Mesenchymal stem cell (in vitro differentiated cells and primary cell): ENCODE results near the gene ADARB2.
"Not testable (repeated sequence)": the region's sequence is repeated elsewhere in the genome, so short reads cannot be mapped to it uniquely, and the experiment has no call there.

Source experiments
- DNase-seq: peaks from one replicate; pipeline ENCODE4 v3.0.0-alpha.2; 2013
- H2AFZ ChIP-seq: one replicate; pipeline ENCODE4 v1.6.1; 2013; ENCODE audit warnings: low read depth, mild to moderate bottlenecking, control low read depth, inconsistent platforms, low read length, moderate library complexity
- H2AK5ac ChIP-seq: 2 replicates; pipeline ENCODE4 v1.6.1; 2013; ENCODE audit warnings: low read length, moderate library complexity, mild to moderate bottlenecking, inconsistent platforms; ENCODE audit not compliant: severe bottlenecking
- H2BK120ac ChIP-seq: one replicate; pipeline ENCODE4 v1.6.1; 2013; ENCODE audit warnings: low read depth, mild to moderate bottlenecking, inconsistent platforms, low read length, moderate library complexity
- H2BK12ac ChIP-seq, 2 experiments: one replicate each; pipeline ENCODE4 v1.6.1; 2013; ENCODE audit warnings: inconsistent platforms in 2 of 2, low read length in 2 of 2, mild to moderate bottlenecking in 2 of 2, moderate library complexity in 2 of 2, control low read depth in 1 of 2
- H2BK15ac ChIP-seq: one replicate; pipeline ENCODE4 v1.6.1; 2013; ENCODE audit warnings: mild to moderate bottlenecking, low read depth, inconsistent platforms; ENCODE audit not compliant: poor library complexity, severe bottlenecking
- H2BK5ac ChIP-seq: 2 replicates; pipeline ENCODE4 v1.6.1; 2013; ENCODE audit warnings: low read depth, mild to moderate bottlenecking, low read length, control low read depth, inconsistent platforms; ENCODE audit not compliant: poor library complexity, severe bottlenecking
- H3K14ac ChIP-seq, 2 experiments: one replicate each; pipeline ENCODE4 v1.6.1; 2013; ENCODE audit warnings: inconsistent platforms in 2 of 2, low read length in 2 of 2, control low read depth in 1 of 2, mild to moderate bottlenecking in 1 of 2, moderate library complexity in 1 of 2
- H3K18ac ChIP-seq, 2 experiments: one replicate each; pipeline ENCODE4 v1.6.1; 2013; ENCODE audit warnings: inconsistent platforms in 2 of 2, low read length in 2 of 2, control low read depth in 1 of 2, low read depth in 1 of 2, mild to moderate bottlenecking in 1 of 2
- H3K23ac ChIP-seq, 2 experiments: one replicate each; pipeline ENCODE4 v1.6.1; 2013; ENCODE audit warnings: inconsistent platforms in 2 of 2, low read length in 2 of 2, mild to moderate bottlenecking in 2 of 2, moderate library complexity in 2 of 2, control low read depth in 1 of 2
- H3K27ac ChIP-seq: 2 replicates; pipeline ENCODE4 v1.5.1; 2013; ENCODE audit warnings: mild to moderate bottlenecking, moderate library complexity, low read length, control low read depth, inconsistent platforms; ENCODE audit not compliant: poor library complexity, severe bottlenecking
- H3K27me3 ChIP-seq, 2 experiments: 2 replicates each; pipeline versions ENCODE4 v1.6.1 to v1.7.0; 2013; ENCODE audit warnings: low read length in 2 of 2, mild to moderate bottlenecking in 2 of 2, moderate library complexity in 2 of 2, control low read depth in 1 of 2, inconsistent platforms in 1 of 2; ENCODE audit not compliant: control insufficient read depth in 1 of 2, insufficient read depth in 1 of 2
- H3K36me3 ChIP-seq, 2 experiments: 2 replicates each; pipeline versions ENCODE4 v1.6.1 to v1.7.0; 2013; ENCODE audit warnings: low read length in 2 of 2, control low read depth in 1 of 2, inconsistent platforms in 1 of 2, low read depth in 1 of 2, mild to moderate bottlenecking in 1 of 2; ENCODE audit not compliant: insufficient read depth in 2 of 2, control insufficient read depth in 1 of 2
- H3K4ac ChIP-seq, 2 experiments: one replicate each; pipeline ENCODE4 v1.6.1; 2013; ENCODE audit warnings: inconsistent platforms in 2 of 2, low read length in 2 of 2, mild to moderate bottlenecking in 2 of 2, moderate library complexity in 2 of 2, control low read depth in 1 of 2, low read depth in 1 of 2
- H3K4me1 ChIP-seq: 2 replicates; pipeline ENCODE4 v1.6.1; 2013; ENCODE audit warnings: low read depth, low read length, control low read depth; ENCODE audit not compliant: control insufficient read depth, insufficient read depth
- H3K4me2 ChIP-seq: 2 replicates; pipeline ENCODE4 v1.6.1; 2013; ENCODE audit warnings: low read length, mild to moderate bottlenecking, inconsistent platforms; ENCODE audit not compliant: poor library complexity, severe bottlenecking
- H3K4me3 ChIP-seq, 2 experiments: 2 replicates each; pipeline versions ENCODE4 v1.5.1 to v1.7.0; 2013; ENCODE audit warnings: low read length in 2 of 2, mild to moderate bottlenecking in 2 of 2, control low read depth in 1 of 2, low read depth in 1 of 2; ENCODE audit not compliant: insufficient read depth in 1 of 2
- H3K79me1 ChIP-seq: replicated peaks from 2 replicates; pipeline ENCODE4 v1.6.1; 2013; ENCODE audit warnings: mild to moderate bottlenecking, control low read depth, low read length, inconsistent platforms; ENCODE audit not compliant: poor library complexity, severe bottlenecking
- H3K9ac ChIP-seq: 2 replicates; pipeline ENCODE4 v1.7.0; 2013; ENCODE audit warnings: mild to moderate bottlenecking, low read length, moderate library complexity
- H3K9me3 ChIP-seq: 2 replicates; pipeline ENCODE4 v1.7.0; 2013; ENCODE audit warnings: mild to moderate bottlenecking, low read length; ENCODE audit not compliant: control insufficient read depth
- H4K8ac ChIP-seq: one replicate; pipeline ENCODE4 v1.6.1; 2013; ENCODE audit warnings: inconsistent platforms, mild to moderate bottlenecking, low read length, moderate library complexity
- H4K91ac ChIP-seq: one replicate; pipeline ENCODE4 v1.6.1; 2013; ENCODE audit warnings: mild to moderate bottlenecking, low read length, inconsistent platforms
- WGBS: methylation state at CpG from one replicate; pipeline ENCODE4 v1.1.7; 2013; ENCODE audit warnings: mixed read lengths; 5-methylcytosine and 5-hydroxymethylcytosine counted together

Gene ADARB2

GRCh38 chr10:1778375-1778969 lies 41.1 kb upstream of the ADARB2 start:
- Histone ChIP-seq H3K18ac (no peak overlapping the region), H3K9ac (no peak overlapping the region), H2BK15ac (no peak overlapping the region), H3K23ac (no peak overlapping the region), H3K4me3 (no peak overlapping the region), H3K27ac (no peak overlapping the region), H3K4me2 (no peak overlapping the region), H3K79me1 (no peaks in the 10 kb centered on the region), H3K27me3 (no peaks in the 10 kb centered on the region), H2BK120ac (no peak overlapping the region), H3K4ac (no peak overlapping the region), H2AK5ac (no peak overlapping the region), H4K8ac (no peak overlapping the region), H2AFZ (no peak overlapping the region), H2BK5ac (no peak overlapping the region), H3K4me1 (no peaks in the 10 kb centered on the region), H4K91ac (no peak overlapping the region), H2BK12ac (no peak overlapping the region), H3K36me3 (no peaks in the 10 kb centered on the region), H3K9me3 (no peaks in the 10 kb centered on the region), H3K14ac (no peak overlapping the region)
- no peak for DNase-seq
- 88% methylated on average over 10 of the region's 11 CpGs for WGBS

- no peaks in the 10 kb centered on the region for H3K79me1 ChIP-seq
- no peak overlapping the region for H3K4me3 ChIP-seq
- H2BK15ac ChIP-seq = no peak overlapping the region
- no peak overlapping the region for H3K4me2 ChIP-seq
- no peak overlapping the region for H3K14ac ChIP-seq
- H2AFZ ChIP-seq = no peak overlapping the region
- H3K18ac ChIP-seq = no peak overlapping the region
- H3K23ac ChIP-seq = no peak overlapping the region
- H3K9ac ChIP-seq = no peak overlapping the region
- no peak overlapping the region for H2AK5ac ChIP-seq
- no peak overlapping the region for H4K91ac ChIP-seq
- no peak overlapping the region for H3K4ac ChIP-seq
- H2BK120ac ChIP-seq = no peak overlapping the region
- no peaks in the 10 kb centered on the region for H3K9me3 ChIP-seq
- H3K4me1 ChIP-seq = no peaks in the 10 kb centered on the region
- H4K8ac ChIP-seq = no peak overlapping the region
- no peak overlapping the region for H2BK12ac ChIP-seq
- H3K36me3 ChIP-seq = no peaks in the 10 kb centered on the region
- no peak for DNase-seq
- H2BK5ac ChIP-seq = no peak overlapping the region
- no peaks in the 10 kb centered on the region for H3K27me3 ChIP-seq
- H3K27ac ChIP-seq = no peak overlapping the region
- 91% methylated on average over 14 of the region's 14 CpGs for WGBS
These were observed 38.9 kb upstream of the ADARB2 start for GRCh38 chr10:1776127-1776662.

GRCh38 chr10:1774796-1775195 lies 37.5 kb upstream of the ADARB2 start:
- H3K27me3 ChIP-seq = no peaks in the 10 kb centered on the region
- H3K14ac ChIP-seq = no peak overlapping the region
- WGBS = 56% methylated on average over 5 of the region's 5 CpGs
- H4K8ac ChIP-seq = no peak overlapping the region
- H2BK15ac ChIP-seq = no peak overlapping the region
- no peak overlapping the region for H3K18ac ChIP-seq
- H3K9me3 ChIP-seq = no peaks in the 10 kb centered on the region
- H2AFZ ChIP-seq = no peak overlapping the region
- no peak overlapping the region for H3K4me3 ChIP-seq
- H2BK12ac ChIP-seq = no peak overlapping the region
- H3K27ac ChIP-seq = no peak overlapping the region
- no peak overlapping the region for H3K4ac ChIP-seq
- H3K23ac ChIP-seq = no peak overlapping the region
- no peak overlapping the region for H4K91ac ChIP-seq
- H3K9ac ChIP-seq = no peak overlapping the region
- H2BK5ac ChIP-seq = no peak overlapping the region
- no peak overlapping the region for H2BK120ac ChIP-seq
- H3K4me2 ChIP-seq = no peak overlapping the region
- no peak overlapping the region for H2AK5ac ChIP-seq
- no peaks in the 10 kb centered on the region for H3K36me3 ChIP-seq
- DNase-seq = no peak
- H3K79me1 ChIP-seq = no peaks in the 10 kb centered on the region
- H3K4me1 ChIP-seq = no peaks in the 10 kb centered on the region

- not testable (repeated sequence) for H2BK120ac ChIP-seq, H3K14ac ChIP-seq, H3K9ac ChIP-seq, H2AK5ac ChIP-seq, H2BK15ac ChIP-seq, H3K4ac ChIP-seq, H2BK5ac ChIP-seq, H4K91ac ChIP-seq, H3K23ac ChIP-seq, H3K27me3 ChIP-seq, H3K4me2 ChIP-seq, H3K79me1 ChIP-seq, H3K27ac ChIP-seq, H3K4me3 ChIP-seq, H3K4me1 ChIP-seq, H3K9me3 ChIP-seq, H2AFZ ChIP-seq, H4K8ac ChIP-seq, DNase-seq, H3K18ac ChIP-seq, H2BK12ac ChIP-seq, H3K36me3 ChIP-seq
- WGBS = 96% methylated on average over 22 of the region's 23 CpGs
These were observed 35.9 kb upstream of the ADARB2 start for GRCh38 chr10:1773204-1773603.
